SK-N-SH (cell line): ENCODE results near the gene HEATR3. TPM values are rescaled to one million over a fixed set of nuclear protein-coding genes. Genes with fewer than 3 reads are reported as not detected.

Experiments used
- CTCF ChIA-PET: fragments of 300-600, 350-600 bp; formaldehyde crosslinking; extraction: SDS; loops from one replicate; lab custom pipeline; 2021; lab: Yijun Ruan, JAX
- POLR2A ChIA-PET: fragments of 350-600 bp; sonication (Branson Sonifier 250); formaldehyde crosslinking; extraction: SDS; loops from one replicate; lab custom pipeline; 2020; ENCODE audit warnings: antibody characterized with exemption, inconsistent platforms; lab: Yijun Ruan, JAX
- DNase-seq: peaks from one replicate; pipeline ENCODE4 v3.0.0; 2012
- H2AFZ ChIP-seq: fragments of 200-600 bp; sonication (generic); 2 replicates; pipeline ENCODE4 v1.8.1; 2016; ENCODE audit warnings: antibody characterized with exemption, mild to moderate bottlenecking, low read depth
- H3F3A ChIP-seq: fragments of 200-600 bp; sonication (generic); replicated peaks from 2 replicates; pipeline ENCODE3; 2016; ENCODE audit warnings: antibody characterized with exemption, mild to moderate bottlenecking; ENCODE audit not compliant: insufficient read depth
- H3K27ac ChIP-seq, 2 experiments: fragments of 200-500 bp in 1 of 2; fragments of 200-600 bp in 1 of 2; sonication (Bioruptor generic) in 1 of 2; sonication (generic), shearing (Covaris generic) in 1 of 2; 2 replicates each; pipeline versions ENCODE4 v1.5.1 to v1.6.1; 2014 to 2016; ENCODE audit warnings: low read depth in 2 of 2, inconsistent platforms in 1 of 2, low read length in 1 of 2, mild to moderate bottlenecking in 1 of 2, mixed read lengths in 1 of 2
- H3K27me3 ChIP-seq: fragments of 200-600 bp; sonication (generic), shearing (Covaris generic); 2 replicates; pipeline ENCODE4 v1.6.1; 2016; ENCODE audit warnings: mixed run types; ENCODE audit not compliant: insufficient read depth
- H3K36me3 ChIP-seq, 2 experiments: fragments of 200-500 bp in 1 of 2; fragments of 200-600 bp in 1 of 2; sonication (Bioruptor generic) in 1 of 2; sonication (generic) in 1 of 2; replicated peaks in 1 of 2; 2 replicates each; pipeline versions ENCODE3 to v1.5.1; 2014 to 2016; ENCODE audit warnings: low read length in 1 of 2, mild to moderate bottlenecking in 1 of 2; ENCODE audit not compliant: insufficient read depth in 2 of 2, control insufficient read depth in 1 of 2
- H3K4me1 ChIP-seq, 2 experiments: fragments of 200-500 bp in 1 of 2; fragments of 200-600 bp in 1 of 2; sonication (Bioruptor generic) in 1 of 2; sonication (generic), shearing (Covaris generic) in 1 of 2; 2 replicates each; pipeline versions ENCODE4 v1.5.1 to v1.6.1; 2014 to 2016; ENCODE audit warnings: low read depth in 1 of 2, low read length in 1 of 2, mixed run types in 1 of 2; ENCODE audit not compliant: insufficient read depth in 2 of 2, control insufficient read depth in 1 of 2
- H3K4me2 ChIP-seq: fragments of 200-600 bp; sonication (generic), shearing (Covaris generic); 2 replicates; pipeline ENCODE4 v1.6.1; 2017; ENCODE audit warnings: mixed run types
- H3K4me3 ChIP-seq, 2 experiments: fragments of 200-500 bp in 1 of 2; fragments of 200-600 bp in 1 of 2; sonication (Bioruptor generic) in 1 of 2; sonication (generic), shearing (Covaris generic) in 1 of 2; 2 replicates each; pipeline versions ENCODE4 v1.5.1 to v1.8.1; 2014 to 2016; ENCODE audit warnings: low read depth in 2 of 2, inconsistent platforms in 1 of 2, low read length in 1 of 2, mild to moderate bottlenecking in 1 of 2, mixed read lengths in 1 of 2, moderate library complexity in 1 of 2
- H3K79me2 ChIP-seq: fragments of 200-600 bp; sonication (generic); 2 replicates; pipeline ENCODE4 v1.8.1; 2017; ENCODE audit warnings: mild to moderate bottlenecking; ENCODE audit not compliant: insufficient read depth
- H3K9ac ChIP-seq: fragments of 200-600 bp; sonication (generic); 2 replicates; pipeline ENCODE4 v1.6.1; 2017; ENCODE audit warnings: mixed run types
- H3K9me2 ChIP-seq: fragments of 200-600 bp; sonication (generic); 2 replicates; pipeline ENCODE4 v1.6.1; 2017; ENCODE audit warnings: mixed run types
- H3K9me3 ChIP-seq: fragments of 200-600 bp; sonication (generic); 2 replicates; pipeline ENCODE4 v1.6.1; 2017; ENCODE audit warnings: mixed run types, mild to moderate bottlenecking, moderate library complexity
- H4K20me1 ChIP-seq: fragments of 200-600 bp; sonication (generic); 2 replicates; pipeline ENCODE4 v1.6.1; 2017; ENCODE audit warnings: mild to moderate bottlenecking, mixed run types; ENCODE audit not compliant: insufficient read depth
- EP300 ChIP-seq, 2 experiments: IDR thresholded peaks; 2 replicates each; pipeline versions ENCODE4 v1.4.0 to v1.6.1; 2012; ENCODE audit warnings: borderline replicate concordance in 1 of 2, low read depth in 1 of 2, low read length in 1 of 2
- EZH2phosphoT487 ChIP-seq: fragments of 200-600 bp; sonication (generic); IDR thresholded peaks from 2 replicates; pipeline ENCODE4 v1.6.1; 2017; ENCODE audit warnings: low read depth, mixed run types, mild to moderate bottlenecking, antibody characterized with exemption, moderate library complexity, borderline replicate concordance
- FOXJ3 ChIP-seq: sonication (generic); formaldehyde crosslinking; IDR thresholded peaks from 2 replicates; pipeline ENCODE4 v1.5.1; 2020; ENCODE audit warnings: mild to moderate bottlenecking, missing genetic modification reagents
- GABPA ChIP-seq: IDR thresholded peaks from 2 replicates; pipeline ENCODE4 v1.4.0; 2012; ENCODE audit warnings: low read depth, mild to moderate bottlenecking
- GATA2 ChIP-seq: sonication (generic); formaldehyde crosslinking; IDR thresholded peaks from 2 replicates; pipeline ENCODE4 v1.5.0; 2020; ENCODE audit warnings: mild to moderate bottlenecking, missing genetic modification reagents
- JUND ChIP-seq: IDR thresholded peaks from 2 replicates; pipeline ENCODE4 v1.4.0; 2012
- MAX ChIP-seq: IDR thresholded peaks from 2 replicates; pipeline ENCODE4 v1.4.0; 2012; ENCODE audit warnings: low read depth
- NFIC ChIP-seq: IDR thresholded peaks from 2 replicates; pipeline ENCODE4 v1.4.0; 2012; ENCODE audit warnings: borderline replicate concordance
- PBX3 ChIP-seq: IDR thresholded peaks from 2 replicates; pipeline ENCODE4; 2012
- POLR2AphosphoS5 ChIP-seq: IDR thresholded peaks from 2 replicates; pipeline ENCODE4 v1.6.1; 2012; ENCODE audit warnings: low read depth, low read length
- RAD21 ChIP-seq: IDR thresholded peaks from 2 replicates; pipeline ENCODE4 v1.6.1; 2012; ENCODE audit warnings: mild to moderate bottlenecking, low read length
- RCOR1 ChIP-seq: fragments of 150-350 bp; IDR thresholded peaks from 2 replicates; pipeline ENCODE4 v1.6.1; 2017; ENCODE audit warnings: antibody characterized with exemption, low read length
- RFX5 ChIP-seq: IDR thresholded peaks from 2 replicates; pipeline ENCODE4 v1.6.1; 2012; ENCODE audit warnings: mild to moderate bottlenecking, improper control_type of control experiment, low read length
- RXRA ChIP-seq: IDR thresholded peaks from 2 replicates; pipeline ENCODE4 v1.4.0; 2012; ENCODE audit warnings: low read depth, mild to moderate bottlenecking, borderline replicate concordance
- SIN3A ChIP-seq: IDR thresholded peaks from 2 replicates; pipeline ENCODE4 v1.6.1; 2012; ENCODE audit warnings: low read depth, mild to moderate bottlenecking, low read length, moderate library complexity, borderline replicate concordance
- SMC3 ChIP-seq: IDR thresholded peaks from 2 replicates; pipeline ENCODE4 v1.6.1; 2012; ENCODE audit warnings: low read depth, low read length, improper control_type of control experiment
- TCF12 ChIP-seq: IDR thresholded peaks from 2 replicates; pipeline ENCODE4 v1.4.0; 2012
- USF2 ChIP-seq: fragments of 150-350 bp; IDR thresholded peaks from 2 replicates; pipeline ENCODE4 v1.6.1; 2017; ENCODE audit warnings: antibody characterized with exemption, low read length, low read depth, borderline replicate concordance
- YY1 ChIP-seq: IDR thresholded peaks from 2 replicates; pipeline ENCODE4 v1.4.0; 2012; ENCODE audit warnings: low read depth, mild to moderate bottlenecking
- ZBTB33 ChIP-seq: IDR thresholded peaks from 2 replicates; pipeline ENCODE4 v1.4.0; 2012; ENCODE audit warnings: low read depth, borderline replicate concordance
- WGBS: methylation state at CpG from one replicate; pipeline ENCODE4 v1.1.6; 2017; ENCODE audit warnings: low lambda C conversion rate; 5-methylcytosine and 5-hydroxymethylcytosine counted together
- polyA plus RNA-seq, 3 experiments: library from polyadenylated mRNA; depleted of rRNA; stranded (reverse); fragments of >200 nt; gene quantifications; 2 replicates each; pipeline ENCODE4 v1.2.3, GENCODE V29; 2012

Gene HEATR3
- polyA plus RNA-seq, 1 of the 3 experiments (the other 2 are of a cell fraction), result 10.1 TPM

GRCh38 chr16:50065241-50065623 is 538 bp upstream of the HEATR3 start:
- Histone ChIP-seq H3K79me2 (peaks cover 33% of the 10 kb centered on the region), H2AFZ (peak overlapping the region; percentile 97), H3K9me2 (no peaks in the 10 kb centered on the region), H3K4me1 (peaks cover 12 to 15% of the 10 kb centered on the region in 2 experiments; a peak in 3 of 4 replicates), H3K4me2 (peak overlapping the region; percentile 100), H4K20me1 (0 out of 2 replicates have a peak, but pooled peaks cover 4% of the 10 kb centered on the region), H3K27ac (no peak overlapping the region; a peak in 1 of 4 replicates), H3K36me3 (peaks cover 6 to 12% of the 10 kb centered on the region in 2 experiments), H3F3A (no peaks in the 10 kb centered on the region), H3K9ac (no peak overlapping the region), H3K27me3 (no peaks in the 10 kb centered on the region), H3K9me3 (no peaks in the 10 kb centered on the region), H3K4me3 (peak overlapping the region; percentile 32 to 93)
- no peak for DNase-seq
- ChIA-PET CTCF (interaction anchor here (1.4 to 6.1 kb wide), 3 partner anchors 40 to 291 kb away, joined by 4 to 88 read pairs (median 12); partner anchors contain the start of gene CNEP1R1), POLR2A (interaction anchor here (1.1 kb wide), 1 partner anchor 40 kb away, joined by 7 read pairs; the partner anchor contains the start of gene CNEP1R1)
- 66% methylated on average over 8 of the region's 8 CpGs for WGBS
- TF ChIP-seq RXRA, result no peak
- no peak for TF ChIP-seq SIN3A
- no peak for TF ChIP-seq JUND
- TF ChIP-seq RFX5, result no peak
- TF ChIP-seq FOXJ3 (CRISPR knock-in tag), result no peak
- TF ChIP-seq TCF12, result no peak
- no peak for TF ChIP-seq GABPA
- no peak for TF ChIP-seq GATA2 (CRISPR knock-in tag)
- no peak for TF ChIP-seq YY1
- no peak for TF ChIP-seq SMC3
- no peak for TF ChIP-seq RCOR1
- no peak for TF ChIP-seq EZH2phosphoT487
- no peak for TF ChIP-seq MAX
- no peak for TF ChIP-seq ZBTB33

- 0 out of 2 replicates have a peak, but pooled peaks cover 4% of the 10 kb centered on the region for H4K20me1 ChIP-seq
- no peaks in the 10 kb centered on the region for H3F3A ChIP-seq
- H3K9me2 ChIP-seq, result no peaks in the 10 kb centered on the region
- peak overlapping the region; percentile 72 to 89; a peak in 3 of 4 replicates for H3K27ac ChIP-seq
- H3K4me2 ChIP-seq, result peak overlapping the region; percentile 100
- H3K4me3 ChIP-seq, result peak overlapping the region; percentile 76 to 93
- H3K36me3 ChIP-seq, result peaks cover 9 to 21% of the 10 kb centered on the region in 2 experiments
- H3K27me3 ChIP-seq, result no peaks in the 10 kb centered on the region
- H3K9me3 ChIP-seq, result no peaks in the 10 kb centered on the region
- POLR2A ChIA-PET, result interaction anchor here (1.0 kb wide), 1 partner anchor 144 kb away, joined by 5 read pairs; no protein-coding TSS in a partner anchor
- no peak for DNase-seq
- 30% methylated on average over 24 of the region's 34 CpGs for WGBS
- H3K4me1 ChIP-seq, result peaks cover 12 to 20% of the 10 kb centered on the region in 2 experiments; a peak in 3 of 4 replicates
- peak overlapping the region; percentile 100 for H2AFZ ChIP-seq
- CTCF ChIA-PET, result interaction anchor here (0.6 to 6.1 kb wide), 23 partner anchors 14 to 659 kb away, joined by 3 to 88 read pairs (median 4); partner anchors contain the start of gene CNEP1R1
- peak overlapping the region; percentile 86; the same call in 1 of the 2 replicates for H3K9ac ChIP-seq
- H3K79me2 ChIP-seq, result peaks cover 35% of the 10 kb centered on the region
- no peak for TF ChIP-seq RCOR1
- TF ChIP-seq EP300 (IDR thresholded peaks at IDR 0.05; ENCODE audit: borderline replicate concordance in 1 of 2, low read depth in 1 of 2, low read length in 1 of 2), result no peak
- TF ChIP-seq RXRA, result no peak
- TF ChIP-seq NFIC, result no peak
- no peak for TF ChIP-seq RAD21
- TF ChIP-seq POLR2AphosphoS5, result no peak
- no peak for TF ChIP-seq YY1
- no peak for TF ChIP-seq PBX3
- TF ChIP-seq SMC3, result no peak
- TF ChIP-seq USF2, result no peak
Measured at GRCh38 chr16:50066482-50067289, 916 bp downstream of the HEATR3 start.
